ENCODE data around the gene RPS15A. TPM values are rescaled to one million over a fixed set of nuclear protein-coding genes. Genes with fewer than 3 reads are reported as not detected.
"Not testable (repeated sequence)": the region's sequence is repeated elsewhere in the genome, so short reads cannot be mapped to it uniquely, and the experiment has no call there.

Gene RPS15A
- total and polyA plus RNA-seq, 8 donors, result 1,015 to 3,133 (median 2,861) TPM

- H3K4me1 ChIP-seq; intact Hi-C loops (cut with DNase I): not testable (repeated sequence)
These were observed 27.4 kb downstream of the RPS15A start for GRCh38 chr16:18762713-18763112.

DNA sequence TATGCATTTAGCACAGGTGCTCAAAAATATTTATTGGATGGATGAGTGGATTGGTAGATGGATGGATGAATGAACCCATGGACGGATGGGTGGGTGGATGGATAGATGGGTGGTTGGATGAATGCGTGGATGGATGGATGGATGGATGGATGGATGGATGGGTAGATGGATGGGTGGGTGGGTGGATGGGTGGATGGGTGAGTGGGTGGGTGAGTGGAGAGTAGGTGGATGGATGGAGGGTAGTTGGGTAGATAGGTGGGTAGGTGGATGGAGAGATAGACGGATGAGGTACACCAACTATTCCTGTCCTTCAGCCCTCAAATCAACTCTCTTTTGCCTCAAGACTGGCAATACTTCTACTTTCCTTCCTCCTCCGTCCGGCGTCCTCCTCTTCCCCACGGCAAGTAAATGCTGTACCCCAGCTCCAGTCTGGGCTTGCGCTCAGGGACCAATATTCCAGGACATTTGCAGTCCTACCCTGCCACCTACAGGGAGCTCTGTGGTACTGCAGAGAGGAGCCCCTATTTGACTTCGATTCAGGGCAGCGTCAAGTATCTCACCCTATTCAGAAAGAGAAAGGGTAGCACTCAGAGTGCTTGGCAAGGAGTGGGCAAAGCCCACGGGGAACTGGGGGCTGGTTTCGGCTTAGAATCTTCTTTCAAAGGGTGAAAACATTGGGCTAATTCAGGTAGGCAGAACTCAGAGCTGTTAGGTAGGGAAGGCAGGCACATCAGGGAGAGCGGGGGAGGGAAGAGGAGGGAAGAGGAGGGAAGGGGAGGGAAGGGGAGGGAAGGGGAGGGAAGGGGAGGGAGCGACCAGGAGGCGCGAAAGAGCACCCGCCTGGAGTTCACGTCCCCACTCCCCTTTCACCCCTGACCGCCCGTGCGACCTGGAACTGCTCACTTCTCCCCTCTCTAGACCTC lies 30.3 kb downstream of the RPS15A start:
- H3K9me3 ChIP-seq; H3K4me3 ChIP-seq; H3K36me3 ChIP-seq; H3K4me1 ChIP-seq; H3K27me3 ChIP-seq; H3K27ac ChIP-seq; intact Hi-C loops (cut with DNase I): not testable (repeated sequence)
- DNase-seq (peak in 1 of 4 donors; percentile 3), ATAC-seq (peak; percentile 100)
- TF ChIP-seq, protein P1, sequence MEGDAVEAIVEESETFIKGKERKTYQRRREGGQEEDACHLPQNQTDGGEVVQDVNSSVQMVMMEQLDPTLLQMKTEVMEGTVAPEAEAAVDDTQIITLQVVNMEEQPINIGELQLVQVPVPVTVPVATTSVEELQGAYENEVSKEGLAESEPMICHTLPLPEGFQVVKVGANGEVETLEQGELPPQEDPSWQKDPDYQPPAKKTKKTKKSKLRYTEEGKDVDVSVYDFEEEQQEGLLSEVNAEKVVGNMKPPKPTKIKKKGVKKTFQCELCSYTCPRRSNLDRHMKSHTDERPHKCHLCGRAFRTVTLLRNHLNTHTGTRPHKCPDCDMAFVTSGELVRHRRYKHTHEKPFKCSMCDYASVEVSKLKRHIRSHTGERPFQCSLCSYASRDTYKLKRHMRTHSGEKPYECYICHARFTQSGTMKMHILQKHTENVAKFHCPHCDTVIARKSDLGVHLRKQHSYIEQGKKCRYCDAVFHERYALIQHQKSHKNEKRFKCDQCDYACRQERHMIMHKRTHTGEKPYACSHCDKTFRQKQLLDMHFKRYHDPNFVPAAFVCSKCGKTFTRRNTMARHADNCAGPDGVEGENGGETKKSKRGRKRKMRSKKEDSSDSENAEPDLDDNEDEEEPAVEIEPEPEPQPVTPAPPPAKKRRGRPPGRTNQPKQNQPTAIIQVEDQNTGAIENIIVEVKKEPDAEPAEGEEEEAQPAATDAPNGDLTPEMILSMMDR (IDR thresholded peaks at IDR 0.05), result peak; percentile 55 to 75

More at GRCh38 chr16:18762713-18763112, 27.4 kb downstream of the RPS15A start:
- not testable (repeated sequence) for H3K4me3 ChIP-seq, DNase-seq, H3K9me3 ChIP-seq, H3K27ac ChIP-seq, H3K36me3 ChIP-seq, H3K27me3 ChIP-seq
- peak; percentile 21 for ATAC-seq

- H3K36me3 ChIP-seq; H3K4me1 ChIP-seq; ATAC-seq; H3K9me3 ChIP-seq; H3K27ac ChIP-seq; H3K27me3 ChIP-seq; DNase-seq; intact Hi-C loops (cut with DNase I); H3K4me3 ChIP-seq: not testable (repeated sequence)
These were observed 32.0 kb downstream of the RPS15A start for GRCh38 chr16:18757960-18758660.

DNA sequence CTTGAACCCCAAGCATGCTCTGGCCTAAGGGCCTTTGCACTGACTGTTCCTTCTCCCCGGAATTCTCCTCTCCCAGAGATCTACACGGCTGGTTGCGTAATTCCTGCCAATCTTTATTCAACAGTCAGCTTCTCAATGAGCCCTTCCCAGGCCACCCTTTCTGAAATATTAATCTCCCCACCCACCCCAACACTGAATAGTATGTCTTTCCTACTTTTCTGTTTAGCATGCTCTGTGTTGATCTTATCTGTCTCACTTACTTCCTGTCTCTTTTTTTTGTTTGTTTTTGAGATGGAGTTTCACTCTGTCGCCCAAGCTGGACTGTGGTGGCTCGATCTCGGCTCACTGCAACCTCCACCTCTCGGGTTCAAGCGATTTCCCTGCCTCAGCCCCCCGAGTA lies 33.5 kb downstream of the RPS15A start:
- ATAC-seq; H3K4me1 ChIP-seq; H3K36me3 ChIP-seq; H3K27me3 ChIP-seq; H3K4me3 ChIP-seq; DNase-seq; H3K27ac ChIP-seq; H3K9me3 ChIP-seq; intact Hi-C loops (cut with DNase I): not testable (repeated sequence)

GRCh38 chr16:18742870-18743269 lies 47.3 kb downstream of the RPS15A start:
- H3K27me3 ChIP-seq; intact Hi-C loops (cut with DNase I); H3K4me1 ChIP-seq; H3K9me3 ChIP-seq; DNase-seq; H3K4me3 ChIP-seq; H3K27ac ChIP-seq; ATAC-seq; H3K36me3 ChIP-seq: not testable (repeated sequence)

DNA sequence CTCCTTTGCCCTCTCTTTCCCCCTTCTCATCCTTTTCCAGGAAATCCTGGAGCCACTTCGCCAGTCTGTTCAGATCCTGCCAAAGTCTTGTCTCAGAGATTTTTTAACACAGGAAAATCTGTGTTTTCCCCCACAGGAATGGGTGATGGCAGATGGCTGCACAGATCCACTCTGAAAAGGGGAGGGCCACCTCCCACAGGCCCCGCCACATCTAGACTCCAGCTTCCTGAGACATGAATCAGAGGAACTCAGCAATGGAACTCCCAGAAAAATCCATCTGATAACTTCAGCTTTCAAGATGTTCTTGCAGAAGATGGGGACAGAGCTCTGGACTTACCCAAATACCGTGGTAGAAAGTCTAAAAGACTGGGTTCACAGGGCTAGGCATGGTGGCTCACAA lies 50.1 kb downstream of the RPS15A start:
- H3K4me3 ChIP-seq; intact Hi-C loops (cut with DNase I); H3K9me3 ChIP-seq; DNase-seq; H3K4me1 ChIP-seq; ATAC-seq; H3K27ac ChIP-seq; H3K27me3 ChIP-seq; H3K36me3 ChIP-seq: not testable (repeated sequence)

DNA sequence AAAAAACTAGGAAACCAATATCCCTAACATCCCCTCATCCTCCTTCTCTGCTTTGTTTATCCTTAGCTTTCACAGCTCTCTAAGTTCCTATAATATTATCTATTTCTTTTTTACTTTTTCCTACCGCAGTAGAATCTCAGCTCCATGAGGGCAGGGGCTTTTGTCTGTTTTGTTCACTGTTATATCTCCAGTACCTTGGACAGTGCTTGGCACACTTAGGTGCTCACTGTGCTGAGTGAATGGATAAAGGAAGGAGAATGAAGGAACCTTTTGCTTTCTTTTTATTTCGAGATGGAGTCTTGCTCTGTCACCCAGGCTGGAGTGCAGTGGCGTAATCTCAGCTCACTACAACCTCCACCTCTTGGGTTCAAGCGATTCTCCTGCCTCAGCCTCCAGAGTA lies 51.4 kb downstream of the RPS15A start:
- ATAC-seq; intact Hi-C loops (cut with DNase I); H3K9me3 ChIP-seq; H3K4me1 ChIP-seq; H3K4me3 ChIP-seq; H3K36me3 ChIP-seq; H3K27ac ChIP-seq; DNase-seq; H3K27me3 ChIP-seq: not testable (repeated sequence)

DNA sequence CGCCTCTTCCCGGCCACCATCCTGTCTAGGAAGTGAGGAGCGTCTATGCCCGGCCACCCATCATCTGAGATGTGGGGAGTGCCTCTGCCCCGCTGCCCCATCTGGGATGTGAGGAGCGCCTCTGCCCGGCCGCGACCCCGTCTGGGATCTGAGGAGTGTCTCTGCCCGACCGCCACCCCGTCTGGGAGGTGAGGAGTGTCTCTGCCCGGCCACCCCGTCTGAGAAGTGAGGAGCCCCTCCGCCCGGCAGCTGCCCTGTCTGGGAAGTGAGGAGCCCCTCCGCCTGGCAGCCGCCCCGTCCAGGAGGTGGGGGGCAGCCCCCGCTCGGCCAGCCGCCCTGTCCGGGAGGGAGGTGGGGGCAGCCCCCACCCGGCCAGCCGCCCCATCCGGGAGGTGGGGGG lies 55.9 kb downstream of the RPS15A start:
- H3K9me3 ChIP-seq; ATAC-seq; DNase-seq; H3K4me3 ChIP-seq; H3K4me1 ChIP-seq; H3K27ac ChIP-seq; H3K36me3 ChIP-seq; H3K27me3 ChIP-seq; intact Hi-C loops (cut with DNase I): not testable (repeated sequence)

Other genes starting within 250 kb of the RPS15A start
- 100 to 1,000 TPM; 112 to 162 TPM for gene NOMO2, start 228.2 kb downstream of the RPS15A start, total RNA-seq
- gene NOMO2, start 228.2 kb downstream of the RPS15A start, polyA plus RNA-seq (ENCODE audit: insufficient read length in 6 of 6), result 10 to 100 TPM; 46.9 to 93.8 (median 70.0) TPM
- gene ARL6IP1, start 11.2 kb upstream of the RPS15A start, total RNA-seq, result 100 to 1,000 TPM in 1 of 2 donors, 10 to 100 TPM in 1; 97.6 to 115 TPM
- gene ARL6IP1, start 11.2 kb upstream of the RPS15A start, polyA plus RNA-seq (ENCODE audit: insufficient read length in 6 of 6), result 100 to 1,000 TPM; 207 to 360 (median 233) TPM
- 10 to 100 TPM; 60.0 to 78.6 TPM for gene SMG1, start 136.1 kb upstream of the RPS15A start, total RNA-seq
- gene SMG1, start 136.1 kb upstream of the RPS15A start, polyA plus RNA-seq (ENCODE audit: insufficient read length in 6 of 6), result 10 to 100 TPM; 63.2 to 73.4 (median 71.4) TPM
- gene TMC7, start 193.6 kb upstream of the RPS15A start, total RNA-seq, result 1 to 10 TPM; 5.2 to 9.7 TPM
- gene TMC7, start 193.6 kb upstream of the RPS15A start, polyA plus RNA-seq (ENCODE audit: insufficient read length in 6 of 6), result 1 to 10 TPM; 3.0 to 4.1 (median 3.5) TPM